ENCODE measurements around the gene ACSF2.
"Not testable (repeated sequence)": the region's sequence is repeated elsewhere in the genome, so short reads cannot be mapped to it uniquely, and the experiment has no call there.

DNA sequence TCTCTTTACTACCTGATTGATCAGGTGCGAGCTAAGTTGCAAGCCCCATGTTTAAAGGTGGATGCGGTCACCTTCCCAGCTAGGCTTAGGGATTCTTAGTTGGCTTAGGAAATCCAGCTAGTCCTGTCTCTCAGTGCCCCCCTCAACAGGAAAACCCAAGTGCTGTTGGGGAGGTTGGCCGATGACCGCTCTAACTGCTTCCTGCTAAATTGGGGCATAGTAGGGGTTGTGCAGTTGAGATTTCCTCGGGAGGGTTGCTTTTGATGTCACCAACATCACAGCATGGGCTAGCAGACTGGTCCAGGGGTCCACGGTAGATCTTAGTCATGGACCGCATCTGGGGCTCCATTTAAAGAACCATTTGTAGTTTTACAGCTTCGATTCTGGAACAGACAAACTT, 26.4 kb upstream of the ACSF2 start:
- TF ChIP-seq, protein P1, sequence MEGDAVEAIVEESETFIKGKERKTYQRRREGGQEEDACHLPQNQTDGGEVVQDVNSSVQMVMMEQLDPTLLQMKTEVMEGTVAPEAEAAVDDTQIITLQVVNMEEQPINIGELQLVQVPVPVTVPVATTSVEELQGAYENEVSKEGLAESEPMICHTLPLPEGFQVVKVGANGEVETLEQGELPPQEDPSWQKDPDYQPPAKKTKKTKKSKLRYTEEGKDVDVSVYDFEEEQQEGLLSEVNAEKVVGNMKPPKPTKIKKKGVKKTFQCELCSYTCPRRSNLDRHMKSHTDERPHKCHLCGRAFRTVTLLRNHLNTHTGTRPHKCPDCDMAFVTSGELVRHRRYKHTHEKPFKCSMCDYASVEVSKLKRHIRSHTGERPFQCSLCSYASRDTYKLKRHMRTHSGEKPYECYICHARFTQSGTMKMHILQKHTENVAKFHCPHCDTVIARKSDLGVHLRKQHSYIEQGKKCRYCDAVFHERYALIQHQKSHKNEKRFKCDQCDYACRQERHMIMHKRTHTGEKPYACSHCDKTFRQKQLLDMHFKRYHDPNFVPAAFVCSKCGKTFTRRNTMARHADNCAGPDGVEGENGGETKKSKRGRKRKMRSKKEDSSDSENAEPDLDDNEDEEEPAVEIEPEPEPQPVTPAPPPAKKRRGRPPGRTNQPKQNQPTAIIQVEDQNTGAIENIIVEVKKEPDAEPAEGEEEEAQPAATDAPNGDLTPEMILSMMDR (IDR thresholded peaks at IDR 0.05): not testable (repeated sequence)
- TF ChIP-seq POLR2AphosphoS5 (IDR thresholded peaks at IDR 0.05): not testable (repeated sequence)
